HepG2 (cell line): ENCODE results near the gene CIAPIN1. TPM values are rescaled to one million over a fixed set of nuclear protein-coding genes. Genes with fewer than 3 reads are reported as not detected.

Experiments used
- ARID5B ChIP-seq: IDR thresholded peaks from 2 replicates; pipeline ENCODE4 v1.4.0; 2020; ENCODE audit warnings: mild to moderate bottlenecking, missing genetic modification reagents
- BATF2 ChIP-seq: sonication (generic); formaldehyde crosslinking; IDR thresholded peaks from 2 replicates; pipeline ENCODE4 v1.8.0; 2022; ENCODE audit warnings: mild to moderate bottlenecking, missing genetic modification reagents, moderate library complexity
- CHCHD3 ChIP-seq: sonication (generic); formaldehyde crosslinking; IDR thresholded peaks from 2 replicates; pipeline ENCODE4 v1.8.0; 2022; ENCODE audit warnings: mild to moderate bottlenecking, missing genetic modification reagents, moderate library complexity
- CREB3 ChIP-seq: sonication (generic); formaldehyde crosslinking; IDR thresholded peaks from 2 replicates; pipeline ENCODE4 v1.5.0; 2020; ENCODE audit warnings: missing genetic modification reagents
- KIAA2018 ChIP-seq: sonication (generic); formaldehyde crosslinking; IDR thresholded peaks from 2 replicates; pipeline ENCODE4 v1.5.0; 2020; ENCODE audit warnings: mild to moderate bottlenecking, missing genetic modification reagents, borderline replicate concordance
- MIXL1 ChIP-seq: IDR thresholded peaks from 2 replicates; pipeline ENCODE4 v1.6.1; 2016
- PITX1 ChIP-seq: sonication (generic); formaldehyde crosslinking; IDR thresholded peaks from 2 replicates; pipeline ENCODE4 v1.5.1; 2020; ENCODE audit warnings: mild to moderate bottlenecking, missing genetic modification reagents
- SP5 ChIP-seq: IDR thresholded peaks from 2 replicates; pipeline ENCODE4 v1.6.1; 2016; ENCODE audit warnings: low read depth, borderline replicate concordance
- TGIF2 ChIP-seq: IDR thresholded peaks from 2 replicates; pipeline ENCODE4 v1.6.1; 2016; ENCODE audit warnings: control low read depth, missing compliant biosample characterization
- TRIM24 ChIP-seq: sonication (generic); formaldehyde crosslinking; IDR thresholded peaks from 2 replicates; pipeline ENCODE4 v1.8.0; 2022; ENCODE audit warnings: mild to moderate bottlenecking, missing genetic modification reagents
- XBP1 ChIP-seq: sonication (generic); formaldehyde crosslinking; IDR thresholded peaks from 2 replicates; pipeline ENCODE4 v1.5.0; 2020; ENCODE audit warnings: missing genetic modification reagents
- ZNF292 ChIP-seq: sonication (generic); formaldehyde crosslinking; IDR thresholded peaks from 2 replicates; pipeline ENCODE4 v1.8.1; 2022; ENCODE audit warnings: mild to moderate bottlenecking, low read depth, missing genetic modification reagents, borderline replicate concordance
- ZNF503 ChIP-seq: sonication (generic); formaldehyde crosslinking; IDR thresholded peaks from 2 replicates; pipeline ENCODE4 v1.4.0; 2020; ENCODE audit warnings: missing genetic modification reagents
- polyA plus RNA-seq, 8 experiments: library from polyadenylated mRNA; depleted of rRNA in 3 of 8; stranded (reverse) in 7 of 8; unstranded in 1 of 8; fragments of >200 nt; fragmentation: Illumina TruSeq in 4 of 8; extraction: Trizol in 4 of 8; gene quantifications; 2 replicates each; pipeline versions ENCODE4 v1.2.1 to v1.2.3, GENCODE V29; 2011 to 2016; ENCODE audit warnings: low read depth in 4 of 8, missing spikeins in 1 of 8, mixed read lengths in 1 of 8; ENCODE audit not compliant: insufficient read depth in 1 of 8
- total RNA-seq, 5 experiments: library from RNA; depleted of rRNA; stranded (reverse); fragments of >200 nt; fragmentation: Illumina TruSeq; extraction: Trizol; gene quantifications; 2 replicates each; pipeline ENCODE4 v1.2.3, GENCODE V29; 2016; ENCODE audit warnings: low read depth in 1 of 5

The CIAPIN1 gene
- total and polyA plus RNA-seq, 2 of the 13 experiments (the other 11 are each of a cell fraction or from before 2014, with no cell fraction given), result 69.3 to 89.7 TPM

- TF ChIP-seq ZNF292 (CRISPR knock-in tag), result peak; percentile 72; the same call in 1 of the 2 replicates
- no peak for TF ChIP-seq CREB3
- TF ChIP-seq PITX1, result peak; percentile 64; the same call in 1 of the 2 replicates
- peak; percentile 75; the same call in 1 of the 2 replicates for TF ChIP-seq TRIM24 (CRISPR knock-in tag)
- no peak for TF ChIP-seq BATF2 (CRISPR knock-in tag)
- peak; percentile 77 for TF ChIP-seq ARID5B (CRISPR knock-in tag)
- TF ChIP-seq XBP1 (CRISPR knock-in tag), result no peak
- peak; percentile 96 for TF ChIP-seq SP5
- no peak for TF ChIP-seq CHCHD3 (CRISPR knock-in tag)
- 0 out of 2 replicates have a peak, but pooled peaks have one; percentile 39 for TF ChIP-seq MIXL1 (CRISPR knock-in tag)
- 0 out of 2 replicates have a peak, but pooled peaks have one; percentile 90 for TF ChIP-seq KIAA2018
- TF ChIP-seq ZNF503, result peak; percentile 55; the same call in 1 of the 2 replicates
- TF ChIP-seq TGIF2, result peak; percentile 67; the same call in 1 of the 2 replicates
These were observed 35.8 kb upstream of the CIAPIN1 start (continued) for GRCh38 chr16:57482845-57483545.
